ENCODE results near the gene QRSL1.
"Not testable (repeated sequence)": the region's sequence is repeated elsewhere in the genome, so short reads cannot be mapped to it uniquely, and the experiment has no call there.

The QRSL1 gene

GRCh38 chr6:106614592-106615257 lies 14.7 kb upstream of the QRSL1 start:
- Mint-ChIP-seq H3K9me3 (peaks cover 4% of the 10 kb centered on the region), H3K27me3 (ENCODE audit: low read depth) (no peaks in the 10 kb centered on the region), H3K4me3 (peak overlapping the region; percentile 62), H3K4me1 (ENCODE audit: low read depth) (peaks cover 60% of the 10 kb centered on the region), H3K27ac (peak overlapping the region; percentile 91), H3K36me3 (ENCODE audit: low read depth) (peaks cover 45% of the 10 kb centered on the region)
- DNase-seq (ENCODE audit: low spot score): no peak

- no peaks in the 10 kb centered on the region for H3K27me3 Mint-ChIP-seq (ENCODE audit: low read depth)
- H3K4me3 Mint-ChIP-seq: peak overlapping the region; percentile 11
- peaks cover 42% of the 10 kb centered on the region for H3K36me3 Mint-ChIP-seq (ENCODE audit: low read depth)
- peaks cover 4% of the 10 kb centered on the region for H3K9me3 Mint-ChIP-seq
- peak overlapping the region; percentile 6 for H3K27ac Mint-ChIP-seq
- no peak for DNase-seq (ENCODE audit: low spot score)
- H3K4me1 Mint-ChIP-seq (ENCODE audit: low read depth): peaks cover 54% of the 10 kb centered on the region
These were observed 12.1 kb upstream of the QRSL1 start for GRCh38 chr6:106617302-106617701.

- H3K36me3 Mint-ChIP-seq (ENCODE audit: low read depth): peaks cover 42% of the 10 kb centered on the region
- no peak overlapping the region for H3K4me3 Mint-ChIP-seq
- peaks cover 48% of the 10 kb centered on the region for H3K4me1 Mint-ChIP-seq (ENCODE audit: low read depth)
- H3K27ac Mint-ChIP-seq: no peak overlapping the region
- H3K9me3 Mint-ChIP-seq: peaks cover under 1% of the 10 kb centered on the region
- no peaks in the 10 kb centered on the region for H3K27me3 Mint-ChIP-seq (ENCODE audit: low read depth)
- no peak for DNase-seq (ENCODE audit: low spot score)
These were observed 11.5 kb upstream of the QRSL1 start for GRCh38 chr6:106617857-106618256.

GRCh38 chr6:106618324-106618723 lies 11.1 kb upstream of the QRSL1 start:
- no peak for DNase-seq (ENCODE audit: low spot score)
- peaks cover 41% of the 10 kb centered on the region for H3K36me3 Mint-ChIP-seq (ENCODE audit: low read depth)
- no peak overlapping the region for H3K27ac Mint-ChIP-seq
- no peak overlapping the region for H3K4me3 Mint-ChIP-seq
- H3K9me3 Mint-ChIP-seq: peaks cover 5% of the 10 kb centered on the region
- peaks cover 44% of the 10 kb centered on the region for H3K4me1 Mint-ChIP-seq (ENCODE audit: low read depth)
- H3K27me3 Mint-ChIP-seq (ENCODE audit: low read depth): no peaks in the 10 kb centered on the region

- H3K4me1 Mint-ChIP-seq (ENCODE audit: low read depth): peaks cover 38% of the 10 kb centered on the region
- peaks cover 5% of the 10 kb centered on the region for H3K9me3 Mint-ChIP-seq
- peak overlapping the region; percentile 8 for H3K27ac Mint-ChIP-seq
- no peak for DNase-seq (ENCODE audit: low spot score)
- H3K36me3 Mint-ChIP-seq (ENCODE audit: low read depth): peaks cover 42% of the 10 kb centered on the region
- H3K4me3 Mint-ChIP-seq: no peak overlapping the region
- no peaks in the 10 kb centered on the region for H3K27me3 Mint-ChIP-seq (ENCODE audit: low read depth)
These were observed 10.2 kb upstream of the QRSL1 start for GRCh38 chr6:106619223-106619622.

- Mint-ChIP-seq H3K27me3 (ENCODE audit: low read depth) (no peaks in the 10 kb centered on the region), H3K9me3 (peaks cover 5% of the 10 kb centered on the region), H3K4me1 (ENCODE audit: low read depth) (peaks cover 35% of the 10 kb centered on the region), H3K27ac (no peak overlapping the region), H3K4me3 (no peak overlapping the region), H3K36me3 (ENCODE audit: low read depth) (peaks cover 41% of the 10 kb centered on the region)
- DNase-seq (ENCODE audit: low spot score): no peak
These were observed 8.3 kb upstream of the QRSL1 start for GRCh38 chr6:106620931-106621672.

GRCh38 chr6:106622412-106622811 lies 7.0 kb upstream of the QRSL1 start:
- no peak overlapping the region for H3K27ac Mint-ChIP-seq
- no peak for DNase-seq (ENCODE audit: low spot score)
- no peaks in the 10 kb centered on the region for H3K27me3 Mint-ChIP-seq (ENCODE audit: low read depth)
- peaks cover 5% of the 10 kb centered on the region for H3K9me3 Mint-ChIP-seq
- H3K4me3 Mint-ChIP-seq: no peak overlapping the region
- H3K4me1 Mint-ChIP-seq (ENCODE audit: low read depth): peaks cover 39% of the 10 kb centered on the region
- H3K36me3 Mint-ChIP-seq (ENCODE audit: low read depth): peaks cover 32% of the 10 kb centered on the region

- no peaks in the 10 kb centered on the region for H3K27me3 Mint-ChIP-seq (ENCODE audit: low read depth)
- peaks cover 40% of the 10 kb centered on the region for H3K4me1 Mint-ChIP-seq (ENCODE audit: low read depth)
- no peak for DNase-seq (ENCODE audit: low spot score)
- peaks cover 30% of the 10 kb centered on the region for H3K36me3 Mint-ChIP-seq (ENCODE audit: low read depth)
- H3K27ac Mint-ChIP-seq: no peak overlapping the region
- no peak overlapping the region for H3K4me3 Mint-ChIP-seq
- peaks cover 5% of the 10 kb centered on the region for H3K9me3 Mint-ChIP-seq
These were observed 6.3 kb upstream of the QRSL1 start for GRCh38 chr6:106623039-106623438.

- H3K4me1 Mint-ChIP-seq (ENCODE audit: low read depth): peaks cover 34% of the 10 kb centered on the region
- peaks cover 5% of the 10 kb centered on the region for H3K9me3 Mint-ChIP-seq
- no peak for DNase-seq (ENCODE audit: low spot score)
- no peaks in the 10 kb centered on the region for H3K27me3 Mint-ChIP-seq (ENCODE audit: low read depth)
- H3K27ac Mint-ChIP-seq: no peak overlapping the region
- peak overlapping the region; percentile 69 for H3K4me3 Mint-ChIP-seq
- peaks cover 15% of the 10 kb centered on the region for H3K36me3 Mint-ChIP-seq (ENCODE audit: low read depth)
These were observed 2.9 kb upstream of the QRSL1 start for GRCh38 chr6:106626485-106626884.

GRCh38 chr6:106627760-106628159 lies 1.6 kb upstream of the QRSL1 start:
- DNase-seq (ENCODE audit: low spot score); H3K27me3 Mint-ChIP-seq (ENCODE audit: low read depth); H3K9me3 Mint-ChIP-seq: not testable (repeated sequence)
- H3K27ac Mint-ChIP-seq: peak overlapping the region; percentile 95
- H3K36me3 Mint-ChIP-seq (ENCODE audit: low read depth): peaks cover 16% of the 10 kb centered on the region
- H3K4me1 Mint-ChIP-seq (ENCODE audit: low read depth): peaks cover 40% of the 10 kb centered on the region
- H3K4me3 Mint-ChIP-seq: peak overlapping the region; percentile 90

- Mint-ChIP-seq H3K36me3 (ENCODE audit: low read depth) (peaks cover 12% of the 10 kb centered on the region), H3K4me1 (ENCODE audit: low read depth) (peaks cover 40% of the 10 kb centered on the region), H3K4me3 (peak overlapping the region; percentile 90), H3K9me3 (no peaks in the 10 kb centered on the region), H3K27ac (peak overlapping the region; percentile 95), H3K27me3 (ENCODE audit: low read depth) (no peaks in the 10 kb centered on the region)
- no peak for DNase-seq (ENCODE audit: low spot score)
These were observed 698 bp upstream of the QRSL1 start for GRCh38 chr6:106628658-106629102.

GRCh38 chr6:106629859-106630163 lies 433 bp downstream of the QRSL1 start:
- H3K4me3 Mint-ChIP-seq: peak overlapping the region; percentile 90
- no peak for DNase-seq (ENCODE audit: low spot score)
- peaks cover 18% of the 10 kb centered on the region for H3K36me3 Mint-ChIP-seq (ENCODE audit: low read depth)
- no peaks in the 10 kb centered on the region for H3K27me3 Mint-ChIP-seq (ENCODE audit: low read depth)
- H3K4me1 Mint-ChIP-seq (ENCODE audit: low read depth): peaks cover 46% of the 10 kb centered on the region
- no peaks in the 10 kb centered on the region for H3K9me3 Mint-ChIP-seq
- peak overlapping the region; percentile 95 for H3K27ac Mint-ChIP-seq

GRCh38 chr6:106630366-106630765 lies 988 bp downstream of the QRSL1 start:
- DNase-seq (ENCODE audit: low spot score): no peak
- H3K27ac Mint-ChIP-seq: peak overlapping the region; percentile 95
- H3K9me3 Mint-ChIP-seq: no peaks in the 10 kb centered on the region
- H3K36me3 Mint-ChIP-seq (ENCODE audit: low read depth): peaks cover 19% of the 10 kb centered on the region
- H3K4me1 Mint-ChIP-seq (ENCODE audit: low read depth): peaks cover 47% of the 10 kb centered on the region
- peak overlapping the region; percentile 90 for H3K4me3 Mint-ChIP-seq
- H3K27me3 Mint-ChIP-seq (ENCODE audit: low read depth): no peaks in the 10 kb centered on the region

- H3K27ac Mint-ChIP-seq: no peak overlapping the region
- H3K4me3 Mint-ChIP-seq: no peak overlapping the region
- H3K27me3 Mint-ChIP-seq (ENCODE audit: low read depth): no peaks in the 10 kb centered on the region
- peaks cover 19% of the 10 kb centered on the region for H3K36me3 Mint-ChIP-seq (ENCODE audit: low read depth)
- no peak for DNase-seq (ENCODE audit: low spot score)
- H3K4me1 Mint-ChIP-seq (ENCODE audit: low read depth): peaks cover 43% of the 10 kb centered on the region
- H3K9me3 Mint-ChIP-seq: no peaks in the 10 kb centered on the region
These were observed 2.0 kb downstream of the QRSL1 start for GRCh38 chr6:106631346-106631745.
